ENCODE results near the gene MYOZ3.

MYOZ3 gene

DNA sequence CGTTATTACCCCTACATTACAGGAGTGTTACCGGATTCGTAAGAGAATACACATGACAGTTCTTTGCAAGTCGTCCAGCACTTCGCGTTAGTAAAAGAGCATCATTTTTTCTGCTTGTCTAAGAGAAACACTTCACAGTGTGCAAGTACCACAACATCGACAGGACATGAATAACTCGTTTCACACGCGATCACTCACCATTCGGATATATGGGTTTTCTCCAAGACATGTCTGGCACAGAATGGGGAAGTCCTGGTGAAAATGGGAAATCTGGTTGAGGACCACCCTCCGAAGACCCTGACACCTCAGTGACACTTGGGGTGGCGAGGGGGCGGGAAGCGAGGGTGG, 39.2 kb downstream of the MYOZ3 start:
- in situ Hi-C loops (cut with MboI; ENCODE audit: low sequenced_read_pairs) = no loop called here

DNA sequence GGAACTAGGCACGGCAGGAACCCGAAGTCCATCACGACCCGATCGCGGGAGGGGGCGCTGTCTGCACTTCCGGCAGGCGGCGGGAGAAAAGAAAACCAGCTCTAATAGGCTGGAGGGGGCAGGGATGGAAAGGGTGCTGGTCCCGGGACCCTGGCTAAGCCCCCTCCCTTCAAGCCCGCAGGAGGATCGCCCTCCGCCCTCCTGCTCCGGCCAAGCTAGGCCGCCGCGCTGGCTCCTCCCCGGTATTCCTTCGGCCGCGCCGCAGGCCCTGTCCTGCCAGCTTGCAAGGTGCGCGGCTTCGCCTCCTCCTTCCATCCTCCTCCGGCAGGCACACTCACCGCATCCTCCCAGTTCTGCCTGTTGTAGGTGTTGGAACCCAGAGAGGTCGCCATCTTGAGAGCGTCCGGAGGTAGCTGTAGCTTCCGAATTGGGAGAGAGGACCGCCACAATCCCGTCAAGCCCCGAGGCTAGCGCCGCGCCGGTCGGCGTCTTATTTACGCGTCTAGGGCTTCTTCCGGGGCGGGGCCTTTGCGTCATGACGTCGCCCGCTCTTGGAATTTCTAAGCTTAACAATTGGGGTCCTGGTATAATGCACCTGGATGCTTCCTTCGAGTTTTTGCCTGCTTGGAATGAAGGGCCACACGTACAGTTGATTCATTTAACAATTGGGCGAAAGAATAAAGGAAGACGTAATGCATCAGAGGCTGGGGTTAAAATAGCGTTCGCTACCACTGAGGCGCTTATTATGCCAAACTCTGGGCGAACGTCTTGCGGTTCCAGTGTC, 39.7 kb downstream of the MYOZ3 start, which contains the start of gene RBM22:
Gene RBM22, minus strand, starts transcription at position 469 of the 784 bp plus-strand sequence. Its CDS starts 77 bp downstream, at position 392.
- in situ Hi-C loops (cut with MboI; ENCODE audit: low sequenced_read_pairs) = no loop called here

GRCh38 chr5:150703762-150704161, 42.7 kb downstream of the MYOZ3 start:
- in situ Hi-C loops (cut with MboI; ENCODE audit: low sequenced_read_pairs) = no loop called here

DNA sequence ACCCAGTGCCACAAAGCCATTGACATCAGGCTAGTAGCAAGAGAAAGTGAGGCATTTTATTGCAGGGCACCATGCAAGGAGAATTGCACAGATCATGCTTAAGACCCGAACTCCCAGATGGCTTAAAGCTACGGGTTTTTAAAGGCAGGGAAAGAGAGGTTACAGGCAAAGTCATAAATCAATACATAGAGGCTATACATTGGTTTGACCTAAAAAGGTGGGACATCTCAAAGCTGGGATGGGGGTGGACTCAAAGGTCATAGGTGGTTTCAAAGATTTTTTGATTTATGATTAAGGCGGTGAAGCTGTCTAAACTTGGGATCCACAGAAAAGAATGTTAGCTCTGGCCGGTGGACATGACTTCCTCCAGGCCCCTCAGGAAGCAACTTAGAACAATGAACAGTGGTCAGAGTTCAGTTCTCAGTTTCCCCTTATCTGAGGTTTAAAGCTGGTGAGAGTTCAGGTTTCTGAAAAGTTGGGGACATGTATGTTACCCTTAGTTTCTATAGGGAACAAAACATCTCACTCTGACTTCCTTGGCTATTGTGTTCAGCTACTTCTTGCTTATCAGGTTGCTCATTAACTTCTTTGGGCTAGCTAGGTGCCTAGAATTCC, 45.8 kb downstream of the MYOZ3 start:
- in situ Hi-C loops (cut with MboI; ENCODE audit: low sequenced_read_pairs) = no loop called here

DNA sequence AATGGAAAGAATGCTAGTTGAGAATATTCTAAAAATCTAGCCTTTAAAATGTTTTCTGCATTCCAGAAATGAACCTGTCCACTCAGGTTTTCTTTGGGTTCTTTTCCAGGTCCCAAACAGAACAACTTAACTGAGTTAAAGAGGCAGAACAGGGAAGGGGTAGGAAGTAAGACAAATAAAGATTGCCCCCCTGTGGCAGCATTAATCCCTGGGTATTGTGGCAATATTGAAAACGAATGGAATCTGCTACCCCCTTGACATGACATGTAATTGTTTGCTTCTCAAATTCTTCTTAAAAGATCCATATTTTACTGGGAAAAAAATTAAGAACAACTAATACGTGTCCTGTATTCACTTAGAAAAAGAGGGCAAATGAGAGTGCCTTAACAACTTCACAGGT, 49.1 kb downstream of the MYOZ3 start:
- in situ Hi-C loops (cut with MboI; ENCODE audit: low sequenced_read_pairs) = no loop called here

GRCh38 chr5:150723845-150724244, 62.8 kb downstream of the MYOZ3 start:
- in situ Hi-C loops (cut with MboI; ENCODE audit: low sequenced_read_pairs) = no loop called here
